GM21528 (cell line): ENCODE measurements around the gene CHRNA4.

ENCODE experiments used
- ATAC-seq: cut with Tn5 transposase; IDR thresholded peaks from one replicate; pipeline ENCODE4 v1.9.1; 2021; ENCODE audit warnings: mild to moderate bottlenecking, moderate library complexity; ENCODE audit not compliant: unreplicated experiment, low FRiP score

CHRNA4 gene

DNA sequence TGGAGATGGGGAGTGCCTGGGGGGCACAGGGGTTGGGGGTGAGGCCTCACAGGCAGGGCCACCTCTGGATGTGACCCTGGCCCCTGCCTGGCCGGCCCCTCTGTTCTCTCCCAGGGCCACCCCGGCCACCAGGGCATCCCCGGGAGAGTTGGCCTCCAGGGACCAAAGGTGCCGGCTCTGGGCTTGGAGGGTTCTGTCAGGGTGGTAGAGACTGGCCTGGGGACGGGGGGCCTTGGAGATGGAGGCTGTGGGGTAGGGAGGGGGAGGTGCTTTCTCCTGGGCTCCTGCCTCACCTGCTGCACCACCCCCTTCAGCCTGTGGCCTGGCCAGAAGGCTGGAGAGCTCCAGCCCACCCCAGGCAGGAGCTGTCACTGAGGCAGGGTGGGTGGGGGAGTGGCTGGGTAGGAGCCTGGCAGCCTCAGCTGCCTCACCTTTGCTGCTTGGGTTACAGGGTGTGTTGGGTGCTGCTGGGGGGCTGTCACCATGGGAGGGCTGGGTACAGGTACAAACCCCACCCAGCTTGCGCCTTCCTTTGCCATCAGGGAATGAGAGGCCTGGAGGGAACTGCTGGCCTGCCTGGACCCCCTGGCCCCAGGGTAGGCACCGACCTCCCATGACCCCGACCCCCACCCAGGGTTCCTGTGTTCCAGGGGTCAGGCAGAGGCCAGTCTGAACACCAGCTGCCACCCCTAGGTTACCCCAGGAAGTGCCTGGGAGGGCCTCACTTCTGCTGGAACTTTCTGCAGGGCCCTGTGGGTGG lies 35.4 kb downstream of the CHRNA4 start:
- no peak for ATAC-seq

DNA sequence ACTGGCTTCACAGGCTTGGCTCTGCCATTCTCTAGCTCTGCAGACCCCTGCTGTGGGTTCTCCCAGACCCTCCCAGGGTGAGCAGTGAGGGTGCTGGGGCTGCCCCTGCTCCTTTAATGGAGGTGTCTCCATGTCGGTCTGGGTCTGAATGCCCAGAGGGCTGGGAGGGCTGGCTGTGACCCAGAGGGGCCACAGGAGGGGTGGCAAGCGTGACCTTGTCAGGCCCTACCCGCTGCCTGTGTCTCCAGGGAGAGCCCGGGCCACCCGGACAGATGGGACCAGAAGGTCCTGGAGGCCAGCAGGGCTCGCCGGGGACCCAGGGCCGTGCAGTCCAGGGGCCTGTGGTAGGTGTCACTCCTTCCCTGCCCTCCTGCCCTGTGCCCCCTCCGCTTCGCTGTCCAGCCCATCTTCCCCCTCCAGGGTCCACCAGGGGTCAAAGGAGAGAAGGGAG lies 36.1 kb downstream of the CHRNA4 start:
- ATAC-seq, result no peak

GRCh38 chr20:63323357-63323981 lies 37.7 kb downstream of the CHRNA4 start:
- ATAC-seq, result no peak

GRCh38 chr20:63322933-63323273 lies 38.2 kb downstream of the CHRNA4 start:
- ATAC-seq, result no peak

GRCh38 chr20:63322146-63322932 lies 38.8 kb downstream of the CHRNA4 start:
- ATAC-seq, result no peak

DNA sequence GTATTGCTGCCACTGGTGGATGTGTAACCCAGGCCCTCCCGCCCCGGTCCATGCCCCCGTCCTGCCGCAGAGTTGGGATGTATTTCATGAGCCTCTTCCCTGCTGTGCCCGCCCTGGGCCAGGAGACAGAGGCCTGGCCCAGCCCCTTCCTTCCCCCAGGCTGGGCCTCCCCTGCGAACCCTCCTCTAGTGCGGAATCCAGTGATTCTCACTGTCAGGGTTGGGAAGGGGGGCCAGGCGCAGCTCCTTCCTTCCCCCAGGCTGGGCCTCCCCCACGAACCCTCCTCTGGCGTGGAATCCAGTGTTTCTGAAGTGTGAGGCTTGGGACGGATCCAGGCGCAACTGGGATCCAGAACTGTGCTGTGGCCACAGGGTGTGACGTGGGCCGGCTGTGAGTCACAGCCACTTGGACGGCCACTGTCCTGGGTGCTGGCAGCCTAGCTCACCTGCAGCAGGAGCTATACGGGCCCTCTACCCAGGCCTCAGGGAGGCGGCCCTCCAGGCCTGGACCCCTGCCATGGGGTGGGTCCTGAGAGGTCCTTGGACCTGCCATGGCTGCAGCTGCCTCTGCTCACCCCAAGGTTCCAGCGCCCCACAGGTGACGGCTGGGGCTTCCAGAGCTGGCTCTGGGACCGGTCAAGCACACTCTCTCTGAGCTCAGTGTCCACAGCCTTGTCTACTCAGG lies 39.9 kb downstream of the CHRNA4 start:
- no peak for ATAC-seq

GRCh38 chr20:63320616-63321147 lies 40.5 kb downstream of the CHRNA4 start:
- no peak for ATAC-seq

DNA sequence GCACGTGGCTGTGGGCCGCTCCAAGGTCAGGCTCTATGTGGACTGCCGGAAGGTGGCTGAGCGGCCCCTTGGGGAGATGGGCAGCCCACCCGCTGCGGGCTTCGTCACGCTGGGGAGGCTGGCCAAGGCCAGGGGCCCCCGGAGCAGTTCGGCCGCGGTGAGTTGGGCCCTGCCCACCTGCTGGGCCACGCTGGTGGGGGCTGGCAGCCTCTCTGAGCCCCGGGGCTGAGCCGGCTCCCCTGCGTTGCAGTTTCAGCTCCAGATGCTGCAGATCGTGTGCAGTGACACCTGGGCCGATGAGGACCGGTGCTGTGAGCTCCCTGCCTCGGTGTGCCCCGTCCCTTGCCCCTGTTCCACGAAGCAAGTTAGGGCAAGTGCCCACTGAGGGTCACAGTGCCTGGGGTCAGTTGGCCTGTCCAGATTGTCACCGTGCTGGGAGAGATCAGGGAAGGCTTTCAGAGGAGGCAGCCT lies 41.1 kb downstream of the CHRNA4 start:
- ATAC-seq, result no peak

DNA sequence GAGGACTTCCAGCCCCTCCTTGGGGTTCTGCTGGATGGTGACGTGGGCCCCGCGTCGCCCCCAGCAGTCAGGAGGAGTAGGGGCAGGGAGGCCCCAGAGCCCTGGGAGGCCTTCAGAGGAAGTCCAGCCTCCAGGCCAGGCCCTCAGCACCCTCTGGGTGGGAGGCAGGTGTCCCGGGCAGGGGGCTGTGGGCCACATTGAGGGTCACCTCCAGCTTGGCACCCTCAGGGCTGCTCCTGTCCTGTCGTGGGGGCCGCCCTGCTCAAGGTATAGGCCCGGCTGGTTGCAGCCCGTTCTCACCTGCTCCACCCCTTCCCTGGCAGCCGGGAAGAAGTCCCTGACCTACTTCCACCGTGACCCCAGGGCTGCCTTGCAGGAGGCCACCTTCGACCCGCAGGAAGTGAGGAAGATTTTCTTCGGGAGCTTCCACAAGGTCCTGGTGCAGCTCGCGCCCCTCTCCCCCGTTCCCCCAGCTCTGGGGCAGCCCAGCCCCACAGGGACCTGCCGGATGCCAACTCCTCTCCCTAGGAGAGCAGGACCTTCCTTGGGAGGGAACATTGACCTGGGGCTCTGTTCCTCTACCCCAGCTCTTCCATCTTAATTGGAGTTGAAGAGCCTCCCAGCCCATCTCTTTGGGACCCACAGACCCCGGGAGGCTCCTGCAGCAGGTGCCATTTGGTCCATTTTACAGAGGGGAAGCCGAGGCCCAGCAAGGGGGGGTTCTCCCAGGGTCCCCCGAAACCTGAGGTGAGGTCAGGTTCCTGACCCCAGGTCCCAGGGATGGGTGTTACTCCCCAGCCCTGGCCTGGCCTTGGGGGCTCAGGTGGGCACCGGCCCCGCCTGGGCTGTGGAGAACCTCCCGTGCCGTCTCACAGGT lies 41.7 kb downstream of the CHRNA4 start:
- ATAC-seq, result no peak

DNA sequence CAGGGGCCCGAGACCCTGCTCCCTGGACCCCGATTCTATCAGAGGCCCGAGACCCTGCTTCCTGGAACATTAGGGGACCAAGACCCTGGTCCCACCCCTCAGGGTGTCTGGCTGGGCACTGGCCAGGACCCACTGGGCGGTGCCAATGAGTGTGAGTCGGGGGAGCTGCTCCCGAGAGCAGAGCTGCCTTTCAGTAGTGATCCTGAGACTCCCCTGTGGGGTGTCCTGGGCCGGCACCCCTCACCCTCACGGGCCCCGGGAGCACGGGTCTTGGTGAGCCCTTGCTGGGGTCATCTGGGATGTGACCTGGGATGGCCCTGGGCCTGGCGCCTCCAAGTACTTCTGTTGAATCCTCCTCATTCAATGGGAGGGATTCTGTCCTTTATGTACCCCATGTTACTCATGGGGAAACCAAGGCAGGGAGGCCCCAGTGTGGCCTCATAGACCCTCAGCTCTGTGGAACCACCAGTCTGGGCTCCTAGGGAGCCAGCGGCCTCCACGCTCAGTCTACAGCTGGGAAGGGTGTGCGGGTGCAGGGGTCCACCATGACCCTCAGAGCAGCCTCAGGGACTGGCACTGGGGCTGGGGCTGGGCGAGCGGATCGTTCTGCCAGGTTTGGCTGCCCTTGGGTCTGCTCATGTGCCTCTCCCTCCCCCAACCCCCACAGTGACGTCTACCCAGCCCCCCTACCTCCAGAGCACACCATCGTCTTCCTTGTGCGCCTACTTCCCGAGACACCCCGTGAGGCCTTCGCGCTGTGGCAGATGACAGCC lies 42.6 kb downstream of the CHRNA4 start:
- ATAC-seq, result no peak

- no peak for ATAC-seq
These were observed 43.4 kb downstream of the CHRNA4 start for GRCh38 chr20:63317601-63318291.

DNA sequence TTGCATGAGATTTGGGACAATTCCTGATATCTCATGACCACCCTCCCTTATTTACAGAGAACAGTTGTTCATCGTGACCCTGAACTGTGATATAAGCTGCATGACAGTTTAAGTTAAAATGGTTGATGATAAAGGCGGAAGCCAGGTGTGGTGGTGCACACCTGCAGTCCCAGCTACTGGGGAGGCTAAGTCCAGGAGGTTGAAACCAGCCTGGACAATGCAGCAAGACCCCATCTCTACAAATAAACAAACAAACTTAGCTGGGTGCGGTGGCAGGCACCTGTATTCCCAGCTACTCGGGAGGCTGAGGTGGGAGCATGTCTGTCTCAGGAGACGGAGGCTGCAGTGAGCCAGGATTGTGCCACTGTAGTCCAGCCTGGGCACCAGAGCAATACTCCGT lies 44.1 kb downstream of the CHRNA4 start:
- ATAC-seq, result no peak

- ATAC-seq, result no peak
These were observed 44.6 kb downstream of the CHRNA4 start for GRCh38 chr20:63316502-63316921.

DNA sequence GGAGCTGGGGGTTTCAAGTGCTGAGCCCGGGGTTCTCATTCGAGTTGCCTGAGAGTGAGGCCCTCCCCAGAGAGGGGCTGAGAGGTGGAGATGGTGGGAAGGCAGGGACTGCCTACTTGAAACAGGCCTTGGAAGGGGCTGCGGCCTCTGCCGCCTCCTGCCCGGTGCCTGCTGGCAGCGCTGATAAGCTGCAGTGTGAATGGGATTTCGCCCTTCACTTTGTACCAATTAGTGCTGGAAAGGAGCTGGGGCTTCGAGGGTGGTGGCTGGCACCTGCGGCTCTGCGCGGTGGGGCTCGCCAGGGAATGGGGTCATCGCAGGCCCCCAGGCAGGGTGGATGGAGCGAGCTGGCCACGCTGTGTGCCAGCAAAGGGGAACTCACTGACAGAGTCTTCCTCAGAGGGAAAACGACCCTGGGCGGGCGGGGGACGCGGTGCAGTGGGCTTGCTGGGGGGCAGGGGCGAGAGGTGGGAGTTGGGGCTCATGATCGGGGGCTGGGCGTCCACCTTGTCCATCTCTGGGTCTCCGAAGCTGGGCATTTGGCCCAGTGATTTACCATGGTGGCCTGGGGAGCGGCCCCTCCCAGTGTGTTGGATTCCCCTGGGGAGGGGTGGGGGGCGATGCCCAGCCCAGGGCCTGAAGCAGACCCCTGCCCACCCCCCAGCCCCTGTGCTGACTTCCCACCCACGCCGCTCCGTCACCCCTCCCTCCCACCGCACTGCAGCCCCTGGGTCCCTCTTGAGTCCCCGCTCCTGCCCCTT lies 45.2 kb downstream of the CHRNA4 start:
- ATAC-seq, result no peak

DNA sequence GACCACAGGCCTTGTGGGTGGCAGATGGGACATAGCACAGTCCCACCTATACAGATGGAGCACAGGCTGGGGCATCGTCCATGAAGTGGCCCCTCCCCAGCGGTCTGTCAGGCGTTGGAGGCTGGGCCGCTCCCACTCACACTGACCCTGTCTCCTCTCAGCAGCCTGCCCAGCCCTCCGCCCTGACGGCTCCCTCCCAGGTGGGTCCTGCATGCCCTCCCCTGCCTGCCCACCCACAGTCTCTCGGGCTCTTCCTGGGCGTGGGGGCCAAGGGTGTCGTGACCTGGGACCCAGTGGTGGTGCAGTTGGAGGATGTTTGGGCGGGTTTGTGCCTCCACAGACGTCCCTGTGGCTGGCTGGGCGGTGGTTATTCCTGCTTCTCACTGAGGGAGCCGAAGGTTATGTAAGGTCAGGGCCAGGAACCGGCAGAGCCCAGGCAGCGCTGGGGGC lies 45.9 kb downstream of the CHRNA4 start:
- ATAC-seq, result no peak

DNA sequence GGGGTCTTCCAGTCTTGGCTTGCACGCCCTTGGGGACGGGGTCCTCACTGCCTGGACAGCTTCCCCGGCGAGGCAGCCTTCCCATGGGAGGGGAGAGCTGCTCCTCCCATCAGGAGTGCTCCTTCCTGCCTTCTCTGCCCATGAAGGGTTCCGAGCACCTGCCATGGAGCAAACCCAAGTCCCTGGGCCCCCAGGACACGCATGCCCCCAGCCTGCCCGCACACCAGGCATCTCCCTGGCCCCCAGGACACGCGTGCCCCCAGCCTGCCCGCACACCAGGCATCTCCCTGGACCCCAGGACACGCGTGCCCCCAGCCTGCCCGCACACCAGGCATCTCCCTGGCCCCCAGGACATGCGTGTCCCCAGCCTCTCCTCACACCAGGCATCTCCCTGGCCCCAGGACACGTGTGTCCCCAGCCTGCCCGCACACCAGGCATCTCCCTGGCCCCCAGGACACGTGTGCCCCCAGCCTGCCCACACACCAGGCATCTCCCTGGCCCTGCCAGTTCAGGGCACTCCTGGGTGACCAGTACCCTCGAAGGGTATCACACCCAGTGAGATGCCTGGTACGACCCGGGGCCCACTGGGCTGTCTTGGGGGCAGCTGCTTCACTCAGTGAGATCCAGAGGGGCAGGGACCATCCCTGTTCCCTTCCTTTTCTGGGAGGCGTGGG lies 46.4 kb downstream of the CHRNA4 start:
- no peak for ATAC-seq

- ATAC-seq, result no peak
These were observed 47.1 kb downstream of the CHRNA4 start for GRCh38 chr20:63314015-63314471.
